ENCODE data around the gene NRG2. TPM values are rescaled to one million over a fixed set of nuclear protein-coding genes. Genes with fewer than 3 reads are reported as not detected.

Gene NRG2
- total RNA-seq, 1 experiment from 2014 or later = 0.59 TPM

DNA sequence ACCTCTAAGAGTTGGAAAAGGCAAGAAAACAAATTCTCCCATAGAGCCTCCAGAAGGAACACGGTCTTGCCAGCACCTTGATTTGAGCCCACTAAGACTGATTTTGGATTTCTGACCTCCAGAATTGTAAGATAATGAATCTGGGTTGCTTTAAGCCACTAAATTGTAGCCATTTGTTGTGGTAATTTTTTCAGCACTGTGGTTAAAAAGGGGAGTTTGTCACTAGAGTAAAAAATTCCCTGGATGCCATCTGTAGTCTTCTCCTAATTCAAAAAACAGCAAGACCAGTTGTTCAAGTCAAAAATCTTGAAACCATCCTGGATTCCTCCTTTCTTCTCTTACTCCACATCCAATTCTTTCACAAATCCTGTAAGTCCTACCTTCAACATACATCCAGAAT, 39.6 kb downstream of the NRG2 start:
- CTCF ChIA-PET = interaction anchor here (1.2 kb wide), 1 partner anchor 26 kb away, joined by 3 read pairs; no protein-coding TSS in a partner anchor
- POLR2A ChIA-PET = interaction anchor here (0.5 kb wide), 1 partner anchor 587 kb away, joined by 3 read pairs; no protein-coding TSS in a partner anchor

DNA sequence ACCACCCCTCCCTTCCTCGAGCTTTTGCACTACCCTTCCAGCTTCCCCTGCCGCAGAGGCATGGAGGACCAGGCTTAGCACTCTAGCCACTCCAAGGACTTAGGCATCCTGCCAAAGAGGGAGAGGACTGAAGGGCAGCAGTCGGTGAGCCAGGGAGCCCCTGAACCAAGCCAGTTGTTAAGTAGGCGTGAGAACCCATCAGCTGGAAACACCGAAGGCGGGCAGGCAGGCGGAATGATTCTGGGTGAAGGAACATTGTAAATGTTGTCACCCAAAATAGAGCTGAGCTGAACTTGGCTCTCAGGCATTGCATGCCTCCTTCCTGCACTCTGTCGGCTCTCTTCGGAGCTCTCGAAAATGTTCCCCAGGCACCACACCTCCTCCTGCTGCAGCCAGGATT, 42.8 kb downstream of the NRG2 start:
- Mint-ChIP-seq H3K27ac (ENCODE audit: unreplicated experiment) (no peak overlapping the region), H3K9me3 (ENCODE audit: unreplicated experiment) (no peaks in the 10 kb centered on the region), H3K27me3 (ENCODE audit: insufficient read depth, unreplicated experiment) (peaks cover 13% of the 10 kb centered on the region), H3K36me3 (ENCODE audit: insufficient read depth, unreplicated experiment) (no peaks in the 10 kb centered on the region), H3K4me3 (ENCODE audit: unreplicated experiment) (no peak overlapping the region), H3K4me1 (ENCODE audit: low read depth, unreplicated experiment) (no peaks in the 10 kb centered on the region)
- no peaks in the 10 kb centered on the region for H3K9me3 ChIP-seq
- TF ChIP-seq, protein P1, sequence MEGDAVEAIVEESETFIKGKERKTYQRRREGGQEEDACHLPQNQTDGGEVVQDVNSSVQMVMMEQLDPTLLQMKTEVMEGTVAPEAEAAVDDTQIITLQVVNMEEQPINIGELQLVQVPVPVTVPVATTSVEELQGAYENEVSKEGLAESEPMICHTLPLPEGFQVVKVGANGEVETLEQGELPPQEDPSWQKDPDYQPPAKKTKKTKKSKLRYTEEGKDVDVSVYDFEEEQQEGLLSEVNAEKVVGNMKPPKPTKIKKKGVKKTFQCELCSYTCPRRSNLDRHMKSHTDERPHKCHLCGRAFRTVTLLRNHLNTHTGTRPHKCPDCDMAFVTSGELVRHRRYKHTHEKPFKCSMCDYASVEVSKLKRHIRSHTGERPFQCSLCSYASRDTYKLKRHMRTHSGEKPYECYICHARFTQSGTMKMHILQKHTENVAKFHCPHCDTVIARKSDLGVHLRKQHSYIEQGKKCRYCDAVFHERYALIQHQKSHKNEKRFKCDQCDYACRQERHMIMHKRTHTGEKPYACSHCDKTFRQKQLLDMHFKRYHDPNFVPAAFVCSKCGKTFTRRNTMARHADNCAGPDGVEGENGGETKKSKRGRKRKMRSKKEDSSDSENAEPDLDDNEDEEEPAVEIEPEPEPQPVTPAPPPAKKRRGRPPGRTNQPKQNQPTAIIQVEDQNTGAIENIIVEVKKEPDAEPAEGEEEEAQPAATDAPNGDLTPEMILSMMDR (IDR thresholded peaks at IDR 0.05; ENCODE audit: insufficient read depth in 1 of 2, low read depth in 1 of 2, low read length in 1 of 2, severe bottlenecking in 1 of 2, unreplicated experiment in 1 of 2) = no peak
- intact Hi-C loops (cut with micrococcal nuclease; ENCODE audit: unreplicated experiment) = no loop called here
- no peak for DNase-seq
- ChIA-PET CTCF (no interaction called here), POLR2A (no interaction called here)
- no peak overlapping the region for H3K4me3 ChIP-seq (ENCODE audit: low read depth, low read length)
- BruUV-seq (replicated peaks) = no TSS peak
- no peaks in the 10 kb centered on the region for H3K27me3 ChIP-seq (replicated peaks; ENCODE audit: control insufficient read depth, insufficient read depth, low read length)
- no peaks in the 10 kb centered on the region for H3K36me3 ChIP-seq (ENCODE audit: control insufficient read depth, insufficient read depth, low read length)
- peaks cover 17% of the 10 kb centered on the region for H3K4me1 ChIP-seq

More for the DNA sequence above, 39.6 kb downstream of the NRG2 start:
- no peak overlapping the region for H3K27ac Mint-ChIP-seq (ENCODE audit: unreplicated experiment)
- no peaks in the 10 kb centered on the region for H3K4me1 Mint-ChIP-seq (ENCODE audit: low read depth, unreplicated experiment)
- Histone ChIP-seq H3K36me3 (ENCODE audit: control insufficient read depth, insufficient read depth, low read length) (no peaks in the 10 kb centered on the region), H3K27me3 (replicated peaks; ENCODE audit: control insufficient read depth, insufficient read depth, low read length) (no peaks in the 10 kb centered on the region), H3K9me3 (no peaks in the 10 kb centered on the region), H3K4me3 (ENCODE audit: low read depth, low read length) (no peak overlapping the region), H3K4me1 (no peaks in the 10 kb centered on the region)
- DNase-seq = no peak
- intact Hi-C loops (cut with micrococcal nuclease; ENCODE audit: unreplicated experiment) = no loop called here
- H3K9me3 Mint-ChIP-seq (ENCODE audit: unreplicated experiment) = no peaks in the 10 kb centered on the region
- TF ChIP-seq, protein P1 (IDR thresholded peaks at IDR 0.05; ENCODE audit: insufficient read depth in 1 of 2, low read depth in 1 of 2, low read length in 1 of 2, severe bottlenecking in 1 of 2, unreplicated experiment in 1 of 2) = no peak
- no peak overlapping the region for H3K4me3 Mint-ChIP-seq (ENCODE audit: unreplicated experiment)
- H3K27me3 Mint-ChIP-seq (ENCODE audit: insufficient read depth, unreplicated experiment) = peaks cover 16% of the 10 kb centered on the region
- BruUV-seq (replicated peaks) = no TSS peak
- no peaks in the 10 kb centered on the region for H3K36me3 Mint-ChIP-seq (ENCODE audit: insufficient read depth, unreplicated experiment)

GRCh38 chr5:139998837-139999236, 44.3 kb downstream of the NRG2 start:
- Histone ChIP-seq H3K36me3 (ENCODE audit: control insufficient read depth, insufficient read depth, low read length) (no peaks in the 10 kb centered on the region), H3K9me3 (no peaks in the 10 kb centered on the region), H3K4me3 (ENCODE audit: low read depth, low read length) (no peak overlapping the region), H3K4me1 (peaks cover 17% of the 10 kb centered on the region), H3K27me3 (replicated peaks; ENCODE audit: control insufficient read depth, insufficient read depth, low read length) (no peaks in the 10 kb centered on the region)
- no TSS peak for BruUV-seq (replicated peaks)
- H3K27ac Mint-ChIP-seq (ENCODE audit: unreplicated experiment) = no peak overlapping the region
- H3K4me3 Mint-ChIP-seq (ENCODE audit: unreplicated experiment) = no peak overlapping the region
- ChIA-PET POLR2A (no interaction called here), CTCF (no interaction called here)
- no peaks in the 10 kb centered on the region for H3K36me3 Mint-ChIP-seq (ENCODE audit: insufficient read depth, unreplicated experiment)
- H3K9me3 Mint-ChIP-seq (ENCODE audit: unreplicated experiment) = no peaks in the 10 kb centered on the region
- H3K4me1 Mint-ChIP-seq (ENCODE audit: low read depth, unreplicated experiment) = no peaks in the 10 kb centered on the region
- intact Hi-C loops (cut with micrococcal nuclease; ENCODE audit: unreplicated experiment) = loop anchor here (5.0 kb wide), 1 partner anchor 43 kb away; the partner anchor contains the start of gene NRG2
- H3K27me3 Mint-ChIP-seq (ENCODE audit: insufficient read depth, unreplicated experiment) = peaks cover 8% of the 10 kb centered on the region
- TF ChIP-seq, protein P1 (IDR thresholded peaks at IDR 0.05; ENCODE audit: insufficient read depth in 1 of 2, low read depth in 1 of 2, low read length in 1 of 2, severe bottlenecking in 1 of 2, unreplicated experiment in 1 of 2) = no peak
- DNase-seq = no peak

Measured in Caco-2 (cell line).